ENCODE results near the gene TWSG1. TPM values are rescaled to one million over a fixed set of nuclear protein-coding genes. Genes with fewer than 3 reads are reported as not detected.

Gene TWSG1
- total RNA-seq, 1 donor from 2014 or later, result 25.8 TPM

DNA sequence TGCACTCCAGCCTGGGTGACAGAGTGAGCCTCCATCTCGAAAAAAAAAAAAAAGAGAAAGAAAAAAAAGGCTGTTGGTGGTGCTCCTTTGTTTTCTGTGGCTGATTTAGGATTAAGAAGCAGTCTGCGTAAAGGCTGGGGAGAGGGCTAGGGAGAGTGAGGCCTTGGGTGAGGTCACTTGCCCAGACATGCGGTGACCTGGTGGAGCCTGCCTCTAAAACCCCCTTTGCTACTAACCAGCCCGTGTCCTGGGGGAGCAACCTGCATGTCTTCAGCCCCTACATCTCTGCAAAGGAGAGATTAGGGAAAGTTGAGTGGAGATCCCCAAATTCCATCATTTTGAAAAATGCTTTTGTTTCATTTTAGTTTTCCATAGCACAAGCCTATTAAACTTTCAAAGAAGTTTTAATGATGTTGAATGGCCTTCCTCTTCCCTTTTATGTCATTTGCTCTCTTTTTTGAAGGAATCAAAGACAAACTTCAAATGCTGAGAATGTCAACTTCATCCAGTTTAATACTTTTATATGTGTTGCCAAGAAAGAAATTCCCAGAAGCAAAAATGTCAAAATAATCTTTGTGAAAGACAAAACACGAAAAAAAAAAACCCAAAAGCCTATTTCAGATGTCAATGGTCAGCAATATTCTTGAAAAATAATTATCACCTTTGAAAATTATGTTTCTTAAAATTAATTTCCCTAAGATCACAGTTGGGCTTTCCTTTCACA lies 101.8 kb downstream of the TWSG1 start:
- Histone ChIP-seq H3K36me3 (ENCODE audit: control insufficient read depth, insufficient read depth, low read length) (no peaks in the 10 kb centered on the region), H3K27me3 (ENCODE audit: control insufficient read depth, insufficient read depth, low read length) (no peaks in the 10 kb centered on the region), H3K4me3 (ENCODE audit: low read depth, low read length) (no peak overlapping the region)
- FAIRE-seq (no peak), DNase-seq (ENCODE audit: low read depth) (no peak)
- TF ChIP-seq, protein P1, sequence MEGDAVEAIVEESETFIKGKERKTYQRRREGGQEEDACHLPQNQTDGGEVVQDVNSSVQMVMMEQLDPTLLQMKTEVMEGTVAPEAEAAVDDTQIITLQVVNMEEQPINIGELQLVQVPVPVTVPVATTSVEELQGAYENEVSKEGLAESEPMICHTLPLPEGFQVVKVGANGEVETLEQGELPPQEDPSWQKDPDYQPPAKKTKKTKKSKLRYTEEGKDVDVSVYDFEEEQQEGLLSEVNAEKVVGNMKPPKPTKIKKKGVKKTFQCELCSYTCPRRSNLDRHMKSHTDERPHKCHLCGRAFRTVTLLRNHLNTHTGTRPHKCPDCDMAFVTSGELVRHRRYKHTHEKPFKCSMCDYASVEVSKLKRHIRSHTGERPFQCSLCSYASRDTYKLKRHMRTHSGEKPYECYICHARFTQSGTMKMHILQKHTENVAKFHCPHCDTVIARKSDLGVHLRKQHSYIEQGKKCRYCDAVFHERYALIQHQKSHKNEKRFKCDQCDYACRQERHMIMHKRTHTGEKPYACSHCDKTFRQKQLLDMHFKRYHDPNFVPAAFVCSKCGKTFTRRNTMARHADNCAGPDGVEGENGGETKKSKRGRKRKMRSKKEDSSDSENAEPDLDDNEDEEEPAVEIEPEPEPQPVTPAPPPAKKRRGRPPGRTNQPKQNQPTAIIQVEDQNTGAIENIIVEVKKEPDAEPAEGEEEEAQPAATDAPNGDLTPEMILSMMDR (IDR thresholded peaks at IDR 0.05; ENCODE audit: insufficient read depth, low read length, severe bottlenecking), result no peak

DNA sequence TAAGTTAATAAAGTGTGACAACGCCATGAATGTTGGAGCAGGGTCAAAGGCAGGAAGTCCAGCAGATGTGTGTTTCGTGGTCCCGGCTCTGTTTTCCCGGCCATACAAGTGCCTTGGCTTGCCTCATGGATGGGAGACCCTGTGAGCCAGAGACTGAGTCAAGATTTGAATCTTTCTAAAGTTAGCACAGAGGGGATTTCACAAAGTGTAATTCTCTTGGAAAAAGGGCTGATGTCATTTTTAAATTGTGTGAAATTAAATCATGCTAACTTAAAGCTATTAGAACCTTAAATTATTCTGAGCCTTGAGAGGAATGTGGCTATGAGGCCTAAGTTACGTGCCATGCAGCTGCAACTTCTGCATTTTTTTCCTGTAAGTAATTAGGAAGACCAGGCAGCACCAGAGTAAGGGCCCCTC lies 102.5 kb downstream of the TWSG1 start:
- Histone ChIP-seq H3K36me3 (ENCODE audit: control insufficient read depth, insufficient read depth, low read length) (no peaks in the 10 kb centered on the region), H3K4me3 (ENCODE audit: low read depth, low read length) (no peak overlapping the region), H3K27me3 (ENCODE audit: control insufficient read depth, insufficient read depth, low read length) (no peaks in the 10 kb centered on the region)
- TF ChIP-seq, protein P1 (IDR thresholded peaks at IDR 0.05; ENCODE audit: insufficient read depth, low read length, severe bottlenecking), result no peak
- DNase-seq (ENCODE audit: low read depth) (no peak), FAIRE-seq (no peak)

DNA sequence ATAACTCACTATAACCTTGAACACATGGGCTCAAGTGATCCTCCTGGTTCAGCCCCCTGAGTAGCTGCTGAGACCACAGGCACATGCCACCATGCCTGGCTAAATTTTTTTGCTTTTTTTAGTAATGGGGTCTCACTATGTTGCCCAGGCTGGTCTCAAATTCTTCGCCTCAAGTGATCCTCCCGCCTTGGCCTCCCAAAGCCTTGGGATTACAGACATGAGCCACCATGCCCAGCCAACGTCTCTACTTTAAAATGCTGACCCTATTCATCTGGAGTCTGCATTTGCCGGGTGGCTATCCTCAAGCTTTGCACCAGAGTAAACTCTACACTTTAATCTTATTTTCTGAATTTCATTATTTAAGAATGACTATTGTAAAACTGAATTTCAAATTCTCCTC lies 103.1 kb downstream of the TWSG1 start:
- no peaks in the 10 kb centered on the region for H3K27me3 ChIP-seq (ENCODE audit: control insufficient read depth, insufficient read depth, low read length)
- no peak overlapping the region for H3K4me3 ChIP-seq (ENCODE audit: low read depth, low read length)
- DNase-seq (ENCODE audit: low read depth), result no peak
- no peak for FAIRE-seq
- H3K36me3 ChIP-seq (ENCODE audit: control insufficient read depth, insufficient read depth, low read length), result no peaks in the 10 kb centered on the region
- TF ChIP-seq, protein P1 (IDR thresholded peaks at IDR 0.05; ENCODE audit: insufficient read depth, low read length, severe bottlenecking), result no peak

DNA sequence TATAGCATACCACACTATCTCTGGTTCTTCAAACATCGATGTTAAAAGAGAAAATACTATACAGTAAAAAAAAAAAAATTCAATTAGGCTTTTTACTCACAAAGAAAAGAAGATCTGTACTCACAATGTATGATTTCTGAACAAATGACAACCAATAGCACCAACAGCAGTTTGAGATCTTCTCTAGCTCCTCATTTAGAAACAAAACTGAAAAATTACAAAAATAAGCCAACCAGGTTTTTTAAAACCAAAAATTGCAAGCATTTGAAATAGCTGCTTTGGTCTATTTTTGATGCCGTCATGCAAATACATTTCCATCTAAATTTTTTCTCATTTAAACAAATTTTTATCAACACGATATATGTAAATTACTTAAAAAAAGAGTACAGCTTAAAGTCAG lies 106.5 kb downstream of the TWSG1 start:
- no peak for DNase-seq (ENCODE audit: low read depth)
- TF ChIP-seq, protein P1 (IDR thresholded peaks at IDR 0.05; ENCODE audit: insufficient read depth, low read length, severe bottlenecking), result no peak
- Histone ChIP-seq H3K36me3 (ENCODE audit: control insufficient read depth, insufficient read depth, low read length) (no peaks in the 10 kb centered on the region), H3K27me3 (ENCODE audit: control insufficient read depth, insufficient read depth, low read length) (no peaks in the 10 kb centered on the region), H3K4me3 (ENCODE audit: low read depth, low read length) (no peak overlapping the region)
- no peak for FAIRE-seq

DNA sequence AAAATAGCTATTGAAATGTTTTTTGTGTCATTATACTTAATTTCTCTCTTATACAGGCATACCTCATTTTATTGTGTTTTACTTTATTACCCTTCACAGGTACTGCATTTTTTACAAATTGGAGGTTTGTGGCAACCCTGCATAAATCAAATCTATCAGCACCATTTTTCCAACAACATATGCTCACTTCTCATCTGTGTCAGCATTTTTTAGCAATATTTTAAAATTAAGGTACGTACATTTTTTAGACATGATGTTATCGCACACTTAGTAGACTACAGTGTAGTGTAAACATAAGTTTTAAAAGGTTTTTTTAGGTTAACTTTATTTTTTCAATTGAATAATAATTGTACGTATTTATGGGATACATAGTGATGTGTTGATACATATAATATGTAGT lies 110.0 kb downstream of the TWSG1 start:
- no peaks in the 10 kb centered on the region for H3K36me3 ChIP-seq (ENCODE audit: control insufficient read depth, insufficient read depth, low read length)
- DNase-seq (ENCODE audit: low read depth) (no peak), FAIRE-seq (no peak)
- no peaks in the 10 kb centered on the region for H3K27me3 ChIP-seq (ENCODE audit: control insufficient read depth, insufficient read depth, low read length)
- H3K4me3 ChIP-seq (ENCODE audit: low read depth, low read length), result no peak overlapping the region
- TF ChIP-seq, protein P1 (IDR thresholded peaks at IDR 0.05; ENCODE audit: insufficient read depth, low read length, severe bottlenecking), result no peak

DNA sequence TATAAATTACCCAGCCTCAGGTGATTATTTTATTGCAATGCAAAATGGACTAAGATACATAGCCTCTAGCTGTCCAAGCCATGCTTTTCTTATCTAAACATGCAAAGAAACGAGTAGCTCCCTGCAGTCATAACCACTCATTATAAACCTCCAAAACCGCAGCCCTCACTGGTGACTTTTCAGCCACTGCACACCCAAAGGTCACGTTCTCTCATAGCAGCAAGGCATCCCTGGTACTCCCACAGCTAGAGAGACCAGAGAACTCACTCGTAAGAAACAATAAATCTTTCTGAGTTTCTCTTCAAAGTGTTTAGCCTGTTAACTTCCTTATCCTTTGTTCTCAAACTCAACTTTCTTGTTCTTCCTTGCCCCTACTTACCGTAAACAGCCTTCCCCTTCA lies 112.3 kb downstream of the TWSG1 start:
- DNase-seq (ENCODE audit: low read depth) (no peak), FAIRE-seq (no peak)
- TF ChIP-seq, protein P1 (IDR thresholded peaks at IDR 0.05; ENCODE audit: insufficient read depth, low read length, severe bottlenecking), result no peak
- no peaks in the 10 kb centered on the region for H3K27me3 ChIP-seq (ENCODE audit: control insufficient read depth, insufficient read depth, low read length)
- no peak overlapping the region for H3K4me3 ChIP-seq (ENCODE audit: low read depth, low read length)
- H3K36me3 ChIP-seq (ENCODE audit: control insufficient read depth, insufficient read depth, low read length), result no peaks in the 10 kb centered on the region
